Activated CD4-positive, alpha-beta memory T cell treated with anti-CD3 and anti-CD28 coated beads, Interleukin-2, amount 10 ng/mL, durations not matched to agents 7 days and 5 days (primary cell): ENCODE measurements around the gene TRPM2. TPM values are rescaled to one million over a fixed set of nuclear protein-coding genes. Genes with fewer than 3 reads are reported as not detected.
"Not testable (repeated sequence)": the region's sequence is repeated elsewhere in the genome, so short reads cannot be mapped to it uniquely, and the experiment has no call there.

Experiments used
- CTCF ChIA-PET: fragments of 350-600 bp; sonication (Branson Sonifier 250); formaldehyde crosslinking; loops from one replicate; lab custom pipeline; 2021; ENCODE audit warnings: antibody characterized with exemption, inconsistent platforms; lab: Charles Lee
- POLR2A ChIA-PET: fragments of 350-600 bp; sonication (Branson Sonifier 250); formaldehyde crosslinking; loops from one replicate; lab custom pipeline; 2021; ENCODE audit warnings: antibody characterized with exemption; lab: Charles Lee
- DNase-seq: peaks from one replicate; pipeline ENCODE4 v3.0.0-alpha.2; 2020
- H3K27ac Mint-ChIP-seq: one replicate; pipeline ENCODE4 v1.8.0; 2021; ENCODE audit warnings: mild to moderate bottlenecking, mixed read lengths
- H3K27me3 Mint-ChIP-seq: one replicate; pipeline ENCODE4 v1.8.0; 2021; ENCODE audit warnings: mixed read lengths
- H3K36me3 Mint-ChIP-seq: one replicate; pipeline ENCODE4 v1.8.0; 2021; ENCODE audit warnings: low read depth, mixed read lengths
- H3K4me1 Mint-ChIP-seq: one replicate; pipeline ENCODE4 v1.8.0; 2021; ENCODE audit warnings: mixed read lengths
- H3K4me3 Mint-ChIP-seq: one replicate; pipeline ENCODE4 v1.8.0; 2021; ENCODE audit warnings: mild to moderate bottlenecking, mixed read lengths
- H3K9me3 Mint-ChIP-seq: one replicate; pipeline ENCODE4 v1.8.0; 2021; ENCODE audit warnings: mixed read lengths
- total RNA-seq, 2 experiments: library from RNA; stranded (reverse); gene quantifications; one replicate each; pipeline ENCODE4 v1.2.3, GENCODE V29; 2021

TRPM2 gene
- total RNA-seq, 2 experiments from 2014 or later: 13.7 to 14.8 TPM

GRCh38 chr21:44403106-44404020, 49.9 kb downstream of the TRPM2 start:
- no peak overlapping the region for H3K27ac Mint-ChIP-seq
- ChIA-PET POLR2A (no interaction called here), CTCF (no interaction called here)
- H3K4me3 Mint-ChIP-seq: no peak overlapping the region
- H3K27me3 Mint-ChIP-seq: no peaks in the 10 kb centered on the region
- H3K36me3 Mint-ChIP-seq: peaks cover 15% of the 10 kb centered on the region
- peaks cover 10% of the 10 kb centered on the region for H3K9me3 Mint-ChIP-seq
- no peak for DNase-seq
- H3K4me1 Mint-ChIP-seq: peaks cover 2% of the 10 kb centered on the region

- CTCF ChIA-PET, H3K27ac Mint-ChIP-seq, DNase-seq, H3K4me3 Mint-ChIP-seq, H3K4me1 Mint-ChIP-seq, POLR2A ChIA-PET, H3K27me3 Mint-ChIP-seq: not testable (repeated sequence)
- Mint-ChIP-seq H3K9me3 (peaks cover 15% of the 10 kb centered on the region), H3K36me3 (peaks cover 25% of the 10 kb centered on the region)
Measured at GRCh38 chr21:44404482-44404881, 51.1 kb downstream of the TRPM2 start.

GRCh38 chr21:44405091-44405947, 51.9 kb downstream of the TRPM2 start:
- DNase-seq: no peak
- no peaks in the 10 kb centered on the region for H3K27me3 Mint-ChIP-seq
- peaks cover 15% of the 10 kb centered on the region for H3K9me3 Mint-ChIP-seq
- peaks cover 25% of the 10 kb centered on the region for H3K36me3 Mint-ChIP-seq
- H3K4me1 Mint-ChIP-seq: peaks cover 2% of the 10 kb centered on the region
- ChIA-PET CTCF (no interaction called here), POLR2A (no interaction called here)
- no peak overlapping the region for H3K4me3 Mint-ChIP-seq
- no peak overlapping the region for H3K27ac Mint-ChIP-seq

- Mint-ChIP-seq H3K36me3 (peaks cover 25% of the 10 kb centered on the region), H3K27me3 (no peaks in the 10 kb centered on the region), H3K27ac (no peak overlapping the region), H3K9me3 (peaks cover 15% of the 10 kb centered on the region), H3K4me1 (peaks cover 2% of the 10 kb centered on the region), H3K4me3 (no peak overlapping the region)
- ChIA-PET CTCF (interaction anchor here (0.6 kb wide), 1 partner anchor 701 kb away, joined by 3 read pairs; no protein-coding TSS in a partner anchor), POLR2A (no interaction called here)
- no peak for DNase-seq
Measured at GRCh38 chr21:44405948-44406872, 52.8 kb downstream of the TRPM2 start.

- POLR2A ChIA-PET: no interaction called here
- H3K27ac Mint-ChIP-seq: peak overlapping the region; percentile 62
- peaks cover 15% of the 10 kb centered on the region for H3K9me3 Mint-ChIP-seq
- H3K4me1 Mint-ChIP-seq: peaks cover 2% of the 10 kb centered on the region
- no peaks in the 10 kb centered on the region for H3K27me3 Mint-ChIP-seq
- DNase-seq: no peak
- CTCF ChIA-PET: interaction anchor here (0.6 kb wide), 1 partner anchor 702 kb away, joined by 3 read pairs; no protein-coding TSS in a partner anchor
- H3K4me3 Mint-ChIP-seq: no peak overlapping the region
- H3K36me3 Mint-ChIP-seq: peaks cover 25% of the 10 kb centered on the region
Measured at GRCh38 chr21:44406953-44407352, 53.5 kb downstream of the TRPM2 start.

GRCh38 chr21:44407493-44407892, 54.1 kb downstream of the TRPM2 start:
- peaks cover 15% of the 10 kb centered on the region for H3K9me3 Mint-ChIP-seq
- ChIA-PET POLR2A (no interaction called here), CTCF (no interaction called here)
- peak overlapping the region; percentile 21 for H3K27ac Mint-ChIP-seq
- H3K36me3 Mint-ChIP-seq: peaks cover 28% of the 10 kb centered on the region
- peaks cover 2% of the 10 kb centered on the region for H3K4me1 Mint-ChIP-seq
- H3K4me3 Mint-ChIP-seq: no peak overlapping the region
- H3K27me3 Mint-ChIP-seq: peaks cover 4% of the 10 kb centered on the region
- no peak for DNase-seq

GRCh38 chr21:44408226-44408625, 54.8 kb downstream of the TRPM2 start:
- H3K4me3 Mint-ChIP-seq: no peak overlapping the region
- H3K36me3 Mint-ChIP-seq: peaks cover 29% of the 10 kb centered on the region
- ChIA-PET CTCF (no interaction called here), POLR2A (no interaction called here)
- H3K4me1 Mint-ChIP-seq: peaks cover 2% of the 10 kb centered on the region
- no peak for DNase-seq
- H3K27me3 Mint-ChIP-seq: peaks cover 6% of the 10 kb centered on the region
- H3K9me3 Mint-ChIP-seq: peaks cover 15% of the 10 kb centered on the region
- no peak overlapping the region for H3K27ac Mint-ChIP-seq

GRCh38 chr21:44413566-44414290, 60.3 kb downstream of the TRPM2 start:
- peaks cover 6% of the 10 kb centered on the region for H3K27me3 Mint-ChIP-seq
- DNase-seq: no peak
- H3K4me3 Mint-ChIP-seq: no peak overlapping the region
- no peaks in the 10 kb centered on the region for H3K4me1 Mint-ChIP-seq
- ChIA-PET CTCF (no interaction called here), POLR2A (no interaction called here)
- no peak overlapping the region for H3K27ac Mint-ChIP-seq
- H3K36me3 Mint-ChIP-seq: peaks cover 20% of the 10 kb centered on the region
- peaks cover 5% of the 10 kb centered on the region for H3K9me3 Mint-ChIP-seq

- Mint-ChIP-seq H3K9me3 (peaks cover 7% of the 10 kb centered on the region), H3K4me3 (no peak overlapping the region), H3K4me1 (no peaks in the 10 kb centered on the region), H3K27ac (no peak overlapping the region), H3K27me3 (peaks cover 6% of the 10 kb centered on the region), H3K36me3 (peaks cover 21% of the 10 kb centered on the region)
- no peak for DNase-seq
- CTCF ChIA-PET: no interaction called here
- POLR2A ChIA-PET: no interaction called here
Measured at GRCh38 chr21:44414291-44415072, 61.1 kb downstream of the TRPM2 start.

- Mint-ChIP-seq H3K36me3 (peaks cover 22% of the 10 kb centered on the region), H3K27ac (no peak overlapping the region), H3K4me3 (no peak overlapping the region), H3K27me3 (peaks cover 6% of the 10 kb centered on the region), H3K9me3 (peaks cover 11% of the 10 kb centered on the region), H3K4me1 (no peaks in the 10 kb centered on the region)
- no peak for DNase-seq
- CTCF ChIA-PET: no interaction called here
- POLR2A ChIA-PET: no interaction called here
Measured at GRCh38 chr21:44415073-44416025, 61.9 kb downstream of the TRPM2 start.

GRCh38 chr21:44416193-44416592, 62.8 kb downstream of the TRPM2 start:
- Mint-ChIP-seq H3K4me1 (no peaks in the 10 kb centered on the region), H3K36me3 (peaks cover 22% of the 10 kb centered on the region), H3K9me3 (peaks cover 11% of the 10 kb centered on the region), H3K27ac (no peak overlapping the region), H3K4me3 (no peak overlapping the region), H3K27me3 (peaks cover 6% of the 10 kb centered on the region)
- CTCF ChIA-PET: no interaction called here
- no peak for DNase-seq
- POLR2A ChIA-PET: no interaction called here
